ENCODE results near the gene APLF.

The APLF gene

GRCh38 chr2:68472796-68473414, 5.5 kb downstream of the APLF start:
- no peaks in the 10 kb centered on the region for H3K79me2 ChIP-seq (ENCODE audit: control insufficient read depth, insufficient read depth, low read length, poor library complexity)
- no peak overlapping the region for H4K91ac ChIP-seq (ENCODE audit: low read depth, low read length)
- H3K4me3 ChIP-seq (ENCODE audit: low read depth, low read length), result no peak overlapping the region
- H2BK120ac ChIP-seq (ENCODE audit: insufficient read depth, low read length, poor library complexity), result no peak overlapping the region
- H3K4me1 ChIP-seq (ENCODE audit: control insufficient read depth in 1 of 2, insufficient read depth in 2 of 2, low read length in 2 of 2), result no peaks in the 10 kb centered on the region
- no peak overlapping the region for H3K27ac ChIP-seq (ENCODE audit: low read depth, low read length)
- no CpG with 5 or more reads among the region's 3 CpGs for WGBS (ENCODE audit: extremely low coverage, insufficient coverage, insufficient read length)
- no peak overlapping the region for H3K18ac ChIP-seq (ENCODE audit: low read length)
- H3K9me3 ChIP-seq (ENCODE audit: insufficient read depth, low read depth, low read length), result no peaks in the 10 kb centered on the region
- no peak overlapping the region for H3K23ac ChIP-seq (ENCODE audit: low read length)
- H2AK5ac ChIP-seq (ENCODE audit: low read length), result no peak overlapping the region
- H2AFZ ChIP-seq (ENCODE audit: insufficient read depth, low read length, poor library complexity), result no peak overlapping the region
- no peak overlapping the region for H3K4ac ChIP-seq (ENCODE audit: low read depth, low read length)
- H2BK12ac ChIP-seq (ENCODE audit: low read length), result no peak overlapping the region
- no peak overlapping the region for H3K4me2 ChIP-seq (ENCODE audit: low read length)
- H3K9ac ChIP-seq (ENCODE audit: low read length), result no peak overlapping the region
- no peaks in the 10 kb centered on the region for H3K36me3 ChIP-seq (ENCODE audit: control insufficient read depth in 1 of 2, insufficient read depth in 2 of 2, low read length in 2 of 2)
- H4K12ac ChIP-seq (ENCODE audit: low read depth, low read length), result no peak overlapping the region
- no peaks in the 10 kb centered on the region for H3K27me3 ChIP-seq (ENCODE audit: insufficient read depth, low read length)
- no peak overlapping the region for H3K14ac ChIP-seq (ENCODE audit: low read length)
- H4K8ac ChIP-seq (ENCODE audit: low read depth, low read length), result no peak overlapping the region
- H3K79me1 ChIP-seq (ENCODE audit: low read length), result no peaks in the 10 kb centered on the region
- no peak overlapping the region for H2BK5ac ChIP-seq (ENCODE audit: low read depth, low read length, poor library complexity)
- DNase-seq, result no peak

GRCh38 chr2:68475110-68475509, 7.7 kb downstream of the APLF start:
- no peak overlapping the region for H3K4me2 ChIP-seq (ENCODE audit: low read length)
- no peak overlapping the region for H4K8ac ChIP-seq (ENCODE audit: low read depth, low read length)
- H3K36me3 ChIP-seq (ENCODE audit: control insufficient read depth in 1 of 2, insufficient read depth in 2 of 2, low read length in 2 of 2), result no peaks in the 10 kb centered on the region
- H3K9me3 ChIP-seq (ENCODE audit: insufficient read depth, low read depth, low read length), result no peaks in the 10 kb centered on the region
- no peak overlapping the region for H2AFZ ChIP-seq (ENCODE audit: insufficient read depth, low read length, poor library complexity)
- H4K12ac ChIP-seq (ENCODE audit: low read depth, low read length), result no peak overlapping the region
- no peak overlapping the region for H3K4ac ChIP-seq (ENCODE audit: low read depth, low read length)
- no peaks in the 10 kb centered on the region for H3K4me1 ChIP-seq (ENCODE audit: control insufficient read depth in 1 of 2, insufficient read depth in 2 of 2, low read length in 2 of 2)
- no peak overlapping the region for H3K9ac ChIP-seq (ENCODE audit: low read length)
- H4K91ac ChIP-seq (ENCODE audit: low read depth, low read length), result no peak overlapping the region
- no peak overlapping the region for H3K27ac ChIP-seq (ENCODE audit: low read depth, low read length)
- H3K18ac ChIP-seq (ENCODE audit: low read length), result no peak overlapping the region
- H2BK120ac ChIP-seq (ENCODE audit: insufficient read depth, low read length, poor library complexity), result no peak overlapping the region
- H3K14ac ChIP-seq (ENCODE audit: low read length), result no peak overlapping the region
- no peaks in the 10 kb centered on the region for H3K79me1 ChIP-seq (ENCODE audit: low read length)
- no peak overlapping the region for H3K23ac ChIP-seq (ENCODE audit: low read length)
- H2BK5ac ChIP-seq (ENCODE audit: low read depth, low read length, poor library complexity), result no peak overlapping the region
- DNase-seq, result peak; percentile 72 to 94
- no peak overlapping the region for H3K4me3 ChIP-seq (ENCODE audit: low read depth, low read length)
- H2AK5ac ChIP-seq (ENCODE audit: low read length), result no peak overlapping the region
- no peak overlapping the region for H2BK12ac ChIP-seq (ENCODE audit: low read length)
- H3K27me3 ChIP-seq (ENCODE audit: insufficient read depth, low read length), result no peaks in the 10 kb centered on the region
- H3K79me2 ChIP-seq (ENCODE audit: control insufficient read depth, insufficient read depth, low read length, poor library complexity), result no peaks in the 10 kb centered on the region

GRCh38 chr2:68475576-68475975, 8.2 kb downstream of the APLF start:
- no peak overlapping the region for H3K4me2 ChIP-seq (ENCODE audit: low read length)
- H3K23ac ChIP-seq (ENCODE audit: low read length), result no peak overlapping the region
- H3K27me3 ChIP-seq (ENCODE audit: insufficient read depth, low read length), result no peaks in the 10 kb centered on the region
- H2BK120ac ChIP-seq (ENCODE audit: insufficient read depth, low read length, poor library complexity), result no peak overlapping the region
- no peak overlapping the region for H2AFZ ChIP-seq (ENCODE audit: insufficient read depth, low read length, poor library complexity)
- H3K14ac ChIP-seq (ENCODE audit: low read length), result no peak overlapping the region
- H3K4me1 ChIP-seq (ENCODE audit: control insufficient read depth in 1 of 2, insufficient read depth in 2 of 2, low read length in 2 of 2), result no peaks in the 10 kb centered on the region
- H3K4ac ChIP-seq (ENCODE audit: low read depth, low read length), result no peak overlapping the region
- H2BK5ac ChIP-seq (ENCODE audit: low read depth, low read length, poor library complexity), result no peak overlapping the region
- no peak overlapping the region for H4K8ac ChIP-seq (ENCODE audit: low read depth, low read length)
- DNase-seq, result no peak
- no peak overlapping the region for H4K91ac ChIP-seq (ENCODE audit: low read depth, low read length)
- H3K36me3 ChIP-seq (ENCODE audit: control insufficient read depth in 1 of 2, insufficient read depth in 2 of 2, low read length in 2 of 2), result no peaks in the 10 kb centered on the region
- H3K9me3 ChIP-seq (ENCODE audit: insufficient read depth, low read depth, low read length), result no peaks in the 10 kb centered on the region
- H2AK5ac ChIP-seq (ENCODE audit: low read length), result no peak overlapping the region
- no peak overlapping the region for H3K9ac ChIP-seq (ENCODE audit: low read length)
- no peak overlapping the region for H4K12ac ChIP-seq (ENCODE audit: low read depth, low read length)
- no CpG with 5 or more reads among the region's 2 CpGs for WGBS (ENCODE audit: extremely low coverage, insufficient coverage, insufficient read length)
- H3K4me3 ChIP-seq (ENCODE audit: low read depth, low read length), result no peak overlapping the region
- H3K79me1 ChIP-seq (ENCODE audit: low read length), result no peaks in the 10 kb centered on the region
- H3K79me2 ChIP-seq (ENCODE audit: control insufficient read depth, insufficient read depth, low read length, poor library complexity), result no peaks in the 10 kb centered on the region
- H3K18ac ChIP-seq (ENCODE audit: low read length), result no peak overlapping the region
- no peak overlapping the region for H2BK12ac ChIP-seq (ENCODE audit: low read length)
- no peak overlapping the region for H3K27ac ChIP-seq (ENCODE audit: low read depth, low read length)

GRCh38 chr2:68476454-68476853, 9.1 kb downstream of the APLF start:
- no peak overlapping the region for H2AK5ac ChIP-seq (ENCODE audit: low read length)
- H3K27me3 ChIP-seq (ENCODE audit: insufficient read depth, low read length), result no peaks in the 10 kb centered on the region
- H3K4me1 ChIP-seq (ENCODE audit: control insufficient read depth in 1 of 2, insufficient read depth in 2 of 2, low read length in 2 of 2), result no peaks in the 10 kb centered on the region
- no peak overlapping the region for H2BK5ac ChIP-seq (ENCODE audit: low read depth, low read length, poor library complexity)
- H3K4ac ChIP-seq (ENCODE audit: low read depth, low read length), result no peak overlapping the region
- no peak overlapping the region for H2AFZ ChIP-seq (ENCODE audit: insufficient read depth, low read length, poor library complexity)
- no peak overlapping the region for H3K4me2 ChIP-seq (ENCODE audit: low read length)
- WGBS (ENCODE audit: extremely low coverage, insufficient coverage, insufficient read length), result no CpG with 5 or more reads among the region's 1 CpG
- DNase-seq, result no peak
- no peak overlapping the region for H3K9ac ChIP-seq (ENCODE audit: low read length)
- H3K23ac ChIP-seq (ENCODE audit: low read length), result no peak overlapping the region
- no peaks in the 10 kb centered on the region for H3K79me2 ChIP-seq (ENCODE audit: control insufficient read depth, insufficient read depth, low read length, poor library complexity)
- no peak overlapping the region for H3K4me3 ChIP-seq (ENCODE audit: low read depth, low read length)
- H2BK12ac ChIP-seq (ENCODE audit: low read length), result no peak overlapping the region
- H2BK120ac ChIP-seq (ENCODE audit: insufficient read depth, low read length, poor library complexity), result no peak overlapping the region
- H3K27ac ChIP-seq (ENCODE audit: low read depth, low read length), result no peak overlapping the region
- no peaks in the 10 kb centered on the region for H3K9me3 ChIP-seq (ENCODE audit: insufficient read depth, low read depth, low read length)
- no peaks in the 10 kb centered on the region for H3K79me1 ChIP-seq (ENCODE audit: low read length)
- H3K14ac ChIP-seq (ENCODE audit: low read length), result no peak overlapping the region
- no peak overlapping the region for H4K12ac ChIP-seq (ENCODE audit: low read depth, low read length)
- no peak overlapping the region for H4K8ac ChIP-seq (ENCODE audit: low read depth, low read length)
- no peaks in the 10 kb centered on the region for H3K36me3 ChIP-seq (ENCODE audit: control insufficient read depth in 1 of 2, insufficient read depth in 2 of 2, low read length in 2 of 2)
- no peak overlapping the region for H4K91ac ChIP-seq (ENCODE audit: low read depth, low read length)
- H3K18ac ChIP-seq (ENCODE audit: low read length), result no peak overlapping the region

Measured in trophoblast cell (in vitro differentiated cells and primary cell).